GM18499 (cell line): ENCODE results near the gene STIP1.
"Not testable (repeated sequence)": the region's sequence is repeated elsewhere in the genome, so short reads cannot be mapped to it uniquely, and the experiment has no call there.

Experiments
- ATAC-seq: cut with Tn5 transposase; IDR thresholded peaks from one replicate; pipeline ENCODE4 v1.9.1; 2021; ENCODE audit warnings: moderate number of reproducible peaks; ENCODE audit not compliant: insufficient read depth, unreplicated experiment

STIP1 gene

DNA sequence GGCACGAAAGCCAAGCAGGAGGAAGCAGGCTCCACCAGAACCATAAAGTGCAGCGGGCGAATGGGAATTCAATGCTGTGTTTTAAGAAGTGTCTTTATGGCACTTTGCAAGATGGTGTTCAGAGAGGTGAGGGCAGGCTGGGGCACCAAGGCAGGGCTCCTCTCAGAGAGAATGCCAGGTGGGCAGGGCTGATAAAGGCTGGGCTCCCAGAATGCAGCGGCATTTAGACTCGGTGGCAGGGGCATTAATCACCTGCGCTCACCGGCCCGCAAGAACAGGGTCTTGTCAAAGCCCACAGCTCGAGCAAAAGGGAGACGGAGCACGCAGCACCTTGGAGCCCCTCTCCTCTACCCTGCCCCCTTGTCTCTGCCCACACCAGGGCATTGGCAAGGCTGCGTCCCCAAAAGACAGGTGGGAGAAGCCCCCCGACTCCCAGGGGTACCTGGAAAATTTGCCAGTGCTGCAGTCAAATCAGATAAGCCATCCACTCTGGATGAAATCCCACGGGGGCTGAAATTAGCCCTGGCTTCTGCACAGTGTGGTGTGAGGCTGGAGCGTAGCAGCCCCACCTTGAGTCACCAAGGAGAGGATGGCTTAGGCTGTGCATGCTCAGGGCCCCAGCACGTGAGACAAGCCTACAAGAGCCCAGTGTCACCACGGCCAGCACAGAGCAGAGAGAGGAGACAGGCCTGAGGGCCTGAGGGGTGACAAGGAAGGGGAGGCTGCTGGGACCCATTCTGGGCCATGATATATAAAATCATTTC, 28.2 kb upstream of the STIP1 start:
- ATAC-seq = no peak

DNA sequence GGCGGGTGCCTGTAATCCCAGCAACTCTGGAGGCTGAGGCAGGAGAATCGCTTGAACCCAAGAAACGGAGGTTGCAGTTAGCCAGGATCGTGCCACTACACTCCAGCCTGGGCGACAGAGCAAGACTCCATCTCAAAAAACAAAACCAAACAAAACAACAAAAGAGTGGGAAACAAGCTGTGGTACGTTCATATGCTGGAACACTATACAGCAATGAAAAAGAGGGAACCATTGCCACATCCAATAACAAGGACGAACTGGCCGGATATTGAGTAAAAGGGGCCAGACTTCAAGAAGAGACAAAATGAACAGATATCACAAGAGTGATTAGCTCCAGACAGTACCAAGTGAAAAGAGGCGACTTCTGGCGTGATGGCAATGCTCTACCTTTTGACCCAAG, 24.9 kb upstream of the STIP1 start:
- no peak for ATAC-seq

DNA sequence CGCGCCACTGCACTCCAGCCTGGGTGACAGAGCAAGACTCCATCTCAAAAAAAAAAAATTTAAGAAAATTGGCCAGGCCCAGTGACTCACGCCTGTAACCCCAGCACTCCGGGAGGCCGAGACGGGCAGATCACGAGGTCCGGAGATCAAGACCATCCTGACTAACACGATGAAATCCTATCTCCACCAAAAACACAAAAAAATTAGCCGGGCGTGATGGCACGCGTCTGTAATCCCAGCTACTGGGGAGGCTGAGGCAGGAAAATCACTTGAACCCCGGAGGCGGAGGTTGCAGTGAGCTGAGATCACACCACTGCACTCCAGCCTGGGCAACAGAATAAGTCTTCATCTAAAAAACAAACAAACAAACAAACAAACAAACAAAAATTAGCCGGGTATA, 23.2 kb upstream of the STIP1 start:
- not testable (repeated sequence) for ATAC-seq

DNA sequence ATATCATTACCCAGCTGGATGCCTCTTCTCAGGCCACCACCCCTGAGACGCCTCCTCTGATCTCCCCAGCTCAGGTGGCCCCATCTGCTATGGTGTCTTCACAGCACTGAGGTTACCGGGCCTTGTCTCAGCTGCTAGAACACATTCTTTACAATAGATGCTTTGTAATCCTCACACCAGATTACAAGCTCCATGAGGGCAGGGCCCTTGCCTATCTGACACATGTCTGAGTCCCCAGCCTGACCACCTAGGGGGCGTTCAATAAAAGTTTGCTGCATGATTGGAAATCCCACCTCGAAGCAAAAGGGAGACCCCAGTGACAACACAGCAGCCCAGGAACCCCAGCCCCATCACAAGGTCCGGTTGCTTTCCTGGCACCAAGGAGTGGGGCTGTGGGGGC, 22.0 kb upstream of the STIP1 start:
- ATAC-seq = no peak

DNA sequence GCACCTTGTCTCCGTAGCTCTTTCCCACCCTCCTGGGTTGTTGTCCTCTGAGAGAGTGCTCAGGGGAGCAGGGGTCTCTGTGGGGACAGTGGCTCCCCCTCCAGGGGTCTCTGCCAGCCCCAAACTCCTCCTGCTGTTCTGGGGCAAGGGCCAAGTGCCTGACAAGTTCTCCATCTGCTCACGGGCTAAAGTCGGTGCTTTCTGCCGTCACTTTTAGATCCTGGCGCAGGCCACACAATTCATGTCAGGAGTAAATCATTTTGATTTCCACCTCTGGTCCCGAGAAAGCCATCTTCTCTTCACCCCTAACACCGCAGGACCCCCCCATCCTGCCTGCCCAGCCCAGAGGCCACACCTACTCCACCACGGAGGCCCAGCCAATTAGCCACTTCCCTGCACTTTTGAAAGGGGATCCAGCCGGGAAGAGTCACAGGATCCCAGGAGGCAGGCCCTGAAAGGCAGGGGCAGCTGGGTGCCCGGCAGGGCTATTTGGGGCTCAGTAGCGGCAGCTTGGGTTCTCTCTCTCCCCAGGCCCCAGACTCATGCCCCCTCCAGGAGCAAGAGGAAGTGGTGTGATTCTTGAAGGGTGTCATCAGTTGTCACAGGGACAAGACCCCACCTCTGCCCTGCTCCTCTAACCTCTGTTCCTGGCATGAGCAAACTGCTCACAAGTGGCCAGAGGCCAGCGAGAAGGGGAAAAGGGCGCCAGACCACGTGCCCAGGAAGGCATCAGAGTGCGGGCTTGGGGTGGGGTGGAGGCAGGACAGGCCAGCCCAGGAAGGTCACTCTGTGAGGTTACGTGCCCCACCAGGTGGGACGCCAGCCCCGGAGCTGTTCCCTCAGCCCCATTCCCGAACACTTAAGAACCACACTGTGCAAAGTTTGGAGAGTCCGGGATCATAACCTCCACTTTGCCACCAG, 21.3 kb upstream of the STIP1 start:
- ATAC-seq = no peak

DNA sequence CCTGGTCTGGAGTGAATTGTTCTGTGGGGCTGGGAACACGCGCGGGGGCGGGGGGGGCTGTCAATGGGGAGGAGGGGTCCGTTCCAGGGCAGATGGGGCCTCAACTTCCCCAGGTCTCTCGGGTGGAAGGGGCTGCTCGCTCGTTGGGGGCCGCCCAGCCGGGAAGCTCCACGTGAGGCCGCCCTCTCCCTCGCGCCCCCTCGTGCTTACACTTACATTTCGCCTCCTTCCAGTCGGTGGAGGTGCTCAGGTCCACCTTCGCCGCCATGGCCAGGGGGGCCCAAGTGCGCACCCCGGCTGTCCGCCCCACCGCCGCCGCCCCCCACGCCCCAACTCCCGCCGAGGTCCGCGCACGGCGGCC, 20.5 kb upstream of the STIP1 start:
- no peak for ATAC-seq

DNA sequence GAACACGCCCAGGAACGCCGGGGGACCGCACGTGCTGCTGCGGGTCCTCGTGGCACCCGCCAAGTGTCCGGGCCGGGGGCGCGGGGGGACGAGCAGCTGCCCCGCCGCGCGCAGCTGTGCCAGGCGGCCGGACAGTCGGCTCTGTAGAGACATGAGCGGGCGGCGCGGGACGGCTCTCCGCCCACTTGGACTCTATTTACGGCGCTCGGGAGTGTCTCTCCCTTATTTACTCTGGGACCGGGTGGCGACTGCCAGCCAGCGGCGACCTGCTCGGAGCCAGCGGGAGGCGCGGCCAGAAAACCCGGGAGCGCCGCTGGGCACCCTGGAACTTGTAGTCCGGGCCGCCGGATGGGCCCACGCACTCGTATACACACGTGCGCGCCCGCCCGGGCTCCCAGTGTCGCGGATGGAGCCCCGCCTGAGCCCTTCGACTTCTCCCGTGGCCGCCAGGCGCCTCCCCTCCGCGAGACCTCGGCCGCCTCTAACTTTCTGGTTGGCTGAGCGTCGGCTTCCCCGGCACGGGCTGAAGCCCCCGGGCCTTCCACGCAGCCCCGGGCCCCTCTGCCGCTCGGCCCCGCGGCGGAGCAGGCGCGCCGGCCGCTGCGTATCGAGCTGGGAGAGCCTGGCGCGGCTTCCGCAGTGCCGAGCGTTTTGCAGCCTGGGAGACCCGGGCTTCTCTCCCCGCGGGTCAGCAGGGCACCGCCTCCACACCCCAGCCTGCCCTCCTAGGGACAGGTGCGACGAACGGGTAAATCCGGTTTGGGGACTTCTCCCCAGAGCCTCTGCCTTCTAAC, 19.9 kb upstream of the STIP1 start, which contains the start of gene MACROD1:
MACROD1 (minus strand) TSS at position 272 of the 794 bp plus-strand sequence; CDS start at position 153, 119 bp downstream.
- ATAC-seq = no peak

DNA sequence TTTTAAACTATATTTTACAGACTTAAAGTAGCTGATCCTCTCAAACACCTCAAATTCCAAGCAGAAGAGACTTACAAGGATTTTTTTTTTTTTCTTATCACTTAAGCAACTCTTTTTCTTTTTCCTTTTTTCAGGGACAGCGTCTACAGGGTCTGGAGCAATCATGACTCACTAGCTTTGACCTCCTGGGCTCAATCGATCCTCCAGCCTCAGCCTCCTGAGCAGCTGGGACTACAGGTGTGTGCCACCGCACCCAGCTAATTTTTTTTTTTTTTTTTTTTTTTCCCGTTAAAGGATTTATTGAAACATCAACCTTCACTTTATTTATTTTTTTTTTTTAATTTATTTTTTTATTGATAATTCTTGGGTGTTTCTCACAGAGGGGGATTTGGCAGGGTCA, 15.6 kb upstream of the STIP1 start:
- no peak for ATAC-seq

DNA sequence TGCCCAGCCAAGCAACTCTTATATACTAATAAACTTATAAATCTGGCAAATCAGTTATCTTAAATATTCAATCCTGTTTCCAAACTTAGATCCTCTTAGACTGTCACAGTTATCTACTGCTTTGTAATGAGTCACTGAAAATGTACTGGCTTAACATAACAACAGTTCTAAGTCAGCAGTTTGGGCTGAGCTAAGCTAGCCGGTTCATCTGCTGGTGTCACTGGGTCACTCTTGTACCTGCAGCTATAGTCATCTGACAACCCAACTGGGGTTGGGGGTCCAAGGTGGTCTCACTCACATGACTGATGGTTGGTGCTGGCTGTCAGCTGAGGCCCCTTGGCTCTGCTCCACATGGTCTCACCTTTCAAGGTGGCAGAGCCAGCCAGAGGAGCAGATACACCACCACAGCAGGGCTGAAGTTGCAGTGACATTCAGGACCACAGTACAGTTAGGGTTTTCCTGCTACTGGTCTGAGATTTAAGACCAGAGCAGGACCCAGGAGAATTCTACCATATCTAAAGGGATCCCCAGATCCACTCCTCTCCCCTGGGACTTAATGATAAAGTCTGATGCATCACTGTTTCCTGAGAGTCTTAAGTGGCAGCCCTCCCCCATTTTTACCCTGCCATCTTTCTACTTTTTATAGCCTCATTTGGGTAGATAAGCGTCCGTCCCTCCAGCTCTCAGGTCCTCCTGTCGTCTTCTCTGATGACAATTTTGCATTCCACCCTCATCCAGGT, 12.2 kb upstream of the STIP1 start:
- no peak for ATAC-seq

DNA sequence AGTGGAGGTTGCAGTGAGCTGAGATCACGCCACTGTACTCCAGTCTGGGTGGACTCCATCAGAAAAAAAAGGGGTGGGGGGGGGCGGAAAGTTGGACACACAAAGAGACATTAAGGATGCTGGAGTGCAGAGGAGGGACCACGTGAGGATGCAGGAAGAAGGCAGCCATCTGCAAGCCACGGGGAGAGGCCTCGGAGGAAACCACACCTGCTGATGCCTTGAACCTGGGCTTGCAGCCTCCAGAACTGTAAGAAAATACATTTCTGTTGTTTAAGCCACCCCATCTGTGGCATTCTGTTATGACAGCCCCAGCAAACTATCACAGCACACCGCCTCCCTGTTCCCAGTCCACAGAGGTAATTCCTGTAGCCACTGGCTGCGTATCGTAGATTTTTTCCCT, 9.2 kb upstream of the STIP1 start:
- ATAC-seq = no peak

DNA sequence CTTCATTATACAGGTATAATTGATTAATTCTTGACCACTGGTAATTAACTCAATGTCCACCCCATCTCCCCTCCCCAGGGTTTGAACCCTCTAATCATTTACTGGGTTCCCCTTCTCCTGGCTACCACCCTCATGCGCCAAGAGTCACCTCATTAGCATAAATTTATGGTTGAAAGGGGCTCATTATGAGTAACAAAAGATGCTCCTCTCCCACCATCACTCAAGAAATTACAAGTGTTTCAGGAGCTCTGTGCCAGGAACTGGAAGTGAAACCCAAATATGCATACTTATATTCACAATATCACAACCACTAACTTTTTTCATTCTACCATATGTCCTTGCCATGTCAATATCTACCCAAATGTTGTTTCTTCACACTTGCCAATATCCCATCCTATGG, 7.8 kb upstream of the STIP1 start:
- no peak for ATAC-seq

DNA sequence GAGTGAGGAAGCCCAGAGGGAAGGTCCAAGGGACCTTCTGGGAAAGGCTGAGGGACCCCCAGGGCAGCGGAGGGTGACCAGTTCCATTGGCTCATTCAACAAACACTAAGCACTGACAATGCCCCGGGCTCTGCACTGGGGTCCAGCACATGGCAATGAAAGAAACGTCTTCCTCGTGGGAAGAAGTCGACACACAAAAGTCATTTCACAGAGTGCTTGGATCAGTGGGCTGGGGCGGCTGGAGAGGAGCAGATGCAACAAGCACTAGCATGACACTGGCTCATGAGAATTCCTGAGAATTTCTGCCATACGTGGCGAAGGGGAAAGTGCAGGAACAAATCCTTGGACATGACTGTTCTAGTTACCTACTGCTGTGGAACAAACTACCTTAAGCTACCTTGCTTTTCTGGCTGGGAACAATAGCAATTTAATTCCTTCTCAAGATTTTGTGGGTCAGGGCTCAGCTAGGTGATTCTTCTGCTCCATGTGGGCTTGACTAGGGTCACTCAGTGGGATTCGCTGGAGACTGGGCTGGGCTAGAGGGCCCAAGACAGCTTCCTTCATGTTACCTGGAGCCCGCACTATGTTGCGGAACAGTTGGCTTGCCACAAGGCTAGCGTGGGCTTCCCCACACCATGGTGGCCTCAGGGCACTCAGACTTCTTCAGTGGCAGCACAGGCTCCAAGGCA, 6.9 kb upstream of the STIP1 start:
- ATAC-seq = no peak

DNA sequence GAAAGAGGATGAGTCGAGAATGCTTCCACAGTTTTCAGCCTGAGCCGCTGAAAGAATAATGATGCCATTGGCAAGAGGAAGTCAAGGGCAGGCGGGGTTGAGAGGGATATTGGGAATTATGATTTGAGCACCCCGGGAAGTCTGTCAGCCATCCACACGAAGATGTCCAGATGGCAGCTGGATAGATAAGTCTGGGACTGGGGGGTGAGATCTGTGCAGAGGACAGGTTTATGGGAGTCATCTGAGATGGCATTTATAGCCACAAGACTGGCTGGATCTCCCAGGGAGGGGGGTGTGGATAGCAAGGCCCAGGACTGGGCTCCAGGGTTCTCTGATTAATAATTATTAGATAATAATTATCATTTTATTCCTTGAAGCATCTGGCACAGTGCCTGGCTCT, 5.1 kb upstream of the STIP1 start:
- no peak for ATAC-seq

DNA sequence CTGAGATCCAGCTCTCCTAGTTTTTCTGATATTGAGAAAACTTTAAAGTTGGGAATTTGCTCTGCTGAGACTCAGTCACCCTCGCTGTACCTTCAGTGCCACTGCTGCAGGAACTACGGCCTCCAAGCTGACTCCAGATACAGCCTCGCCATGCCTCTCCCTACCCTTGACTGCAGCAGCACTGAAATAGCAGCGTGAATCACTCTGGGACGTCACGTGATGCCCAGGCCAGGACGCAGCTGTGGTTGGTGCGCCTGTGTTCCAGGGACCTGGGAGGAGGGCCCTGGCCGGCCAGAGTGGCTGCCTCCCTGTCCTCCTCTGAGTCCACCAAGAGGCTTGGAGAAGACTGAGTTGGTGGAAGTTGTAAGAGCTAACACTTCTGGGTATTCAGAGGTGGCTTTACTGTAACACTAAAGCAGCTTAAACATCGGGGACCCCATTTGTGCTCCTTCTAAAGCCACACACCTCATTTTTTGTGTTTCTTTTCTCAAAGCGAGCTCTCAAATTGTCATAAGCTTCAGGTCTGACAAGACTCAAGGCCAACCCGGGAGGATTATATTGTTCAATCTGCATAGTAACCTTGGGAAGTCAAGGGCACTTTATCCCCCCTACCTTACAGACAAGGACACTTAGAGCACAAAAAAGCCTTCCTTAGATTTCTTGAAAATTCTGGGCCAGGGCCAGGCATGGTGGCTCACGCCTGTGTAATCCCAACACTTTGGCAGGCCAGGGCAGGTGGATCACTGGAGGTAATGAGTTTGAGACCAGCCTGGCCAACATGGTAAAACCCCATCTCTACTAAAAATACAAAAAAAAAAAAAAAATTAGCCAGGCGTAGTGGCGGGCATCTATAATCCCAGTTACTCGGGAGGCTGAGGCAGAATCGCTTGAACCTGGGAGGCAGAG, 4.2 kb upstream of the STIP1 start:
- ATAC-seq = no peak

DNA sequence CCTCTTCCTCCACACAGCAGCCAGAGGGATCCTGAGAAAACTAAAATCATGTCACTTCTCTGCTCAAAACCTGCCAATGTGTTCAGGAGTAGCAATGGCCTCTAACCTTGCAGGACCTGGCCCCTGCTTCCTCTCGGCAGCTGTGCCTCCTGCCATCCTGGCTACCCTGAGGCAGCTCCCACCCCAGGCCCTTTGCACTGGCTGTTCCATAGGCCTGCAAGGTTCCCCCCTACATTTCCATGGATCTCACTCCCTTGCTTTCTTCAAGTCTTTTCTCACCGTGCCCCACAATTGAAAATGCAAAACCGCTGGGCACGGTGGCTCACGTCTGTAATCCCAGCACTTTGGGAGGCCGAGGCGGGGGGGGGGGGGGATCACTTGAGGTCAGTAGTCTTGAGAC, 2.1 kb upstream of the STIP1 start:
- ATAC-seq = no peak

DNA sequence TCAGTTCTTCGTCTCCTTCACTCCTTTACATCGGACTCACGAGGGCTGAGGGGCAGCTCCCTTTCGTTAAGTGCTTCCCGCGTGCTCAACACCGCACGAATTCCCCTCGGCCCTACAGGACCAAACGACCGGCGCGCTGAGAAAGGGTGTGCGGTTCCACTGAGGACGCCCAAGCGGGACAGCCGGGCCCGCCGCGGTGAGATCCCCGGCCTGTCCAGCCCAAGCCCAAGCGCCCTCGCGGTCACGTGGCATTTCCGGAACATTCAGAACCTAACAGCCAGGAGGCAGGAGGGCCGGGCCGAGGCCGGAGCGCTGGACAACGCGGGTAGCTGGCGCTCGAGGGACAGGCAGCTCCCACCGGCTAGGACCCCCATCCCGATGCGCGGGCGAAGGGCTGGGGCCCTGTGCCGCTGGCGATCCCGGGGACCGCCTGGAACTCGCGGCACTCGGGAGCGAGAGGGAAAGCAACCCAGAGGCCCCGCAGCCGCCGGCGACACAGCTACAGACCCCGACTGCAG, 737 bp upstream of the STIP1 start:
- no peak for ATAC-seq

DNA sequence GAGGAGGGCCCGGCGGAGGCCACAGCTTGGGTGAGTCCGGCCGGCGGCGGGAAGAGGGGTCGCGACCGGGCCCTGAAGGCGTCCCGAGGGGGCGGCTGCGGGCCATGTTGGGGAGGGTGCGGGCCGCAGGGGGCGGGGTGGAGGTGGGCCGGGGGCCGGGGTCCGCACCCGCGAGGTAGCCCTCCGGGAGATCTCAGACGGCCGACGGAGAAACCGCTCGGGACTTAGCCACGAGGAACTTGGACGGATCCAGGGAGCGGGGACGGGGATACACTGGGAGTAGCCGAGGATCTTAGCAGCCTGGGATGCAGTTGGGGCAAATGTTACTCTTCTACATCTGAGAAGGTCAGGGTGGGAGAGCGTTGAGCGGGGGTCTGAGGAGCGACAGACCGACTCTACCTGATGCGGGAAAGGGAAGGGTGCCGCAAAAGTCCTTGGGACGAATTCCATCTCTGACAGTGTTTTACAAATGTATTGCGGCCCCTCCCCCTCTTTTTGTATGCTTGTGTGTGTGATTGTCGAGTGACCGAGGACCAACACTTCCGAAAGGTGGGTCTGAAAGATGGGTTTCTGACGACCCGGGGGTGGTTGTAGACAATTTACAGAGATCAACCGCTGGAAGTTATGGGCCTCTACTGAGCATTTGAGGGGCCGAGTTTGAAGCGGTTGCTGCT, 658 bp downstream of the STIP1 start:
- ATAC-seq = no peak

DNA sequence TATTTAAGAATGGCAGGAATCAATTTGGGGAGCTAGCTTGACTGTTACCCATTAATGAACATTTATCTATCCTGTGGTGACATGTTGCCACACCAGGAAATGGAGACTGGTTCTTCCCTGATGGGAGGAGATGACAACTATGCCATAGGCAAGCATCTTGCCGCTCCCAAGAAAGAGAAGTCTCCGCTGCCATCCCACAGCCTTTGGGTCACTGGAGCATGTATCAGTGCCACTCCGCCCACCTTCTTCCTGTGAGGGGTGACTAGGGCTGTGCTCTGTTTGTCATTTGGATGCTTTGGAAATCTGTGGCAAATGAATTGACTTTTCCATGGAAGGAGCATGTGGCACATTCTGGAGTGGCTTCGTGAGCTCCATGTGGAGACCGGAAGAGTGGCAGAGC, 6.5 kb downstream of the STIP1 start:
- ATAC-seq = no peak
